Right lobe of liver (tissue), 4 donors: ENCODE results near the gene NRL.

ENCODE experiments used
- CTCF ChIP-seq, 4 donors: fragments of 200-600 bp in 3 of 4; fragments of 450-650 bp in 1 of 4; IDR thresholded peaks; one replicate each; pipeline versions ENCODE4 v1.5.1 to v1.8.0; 2016 to 2022; ENCODE audit warnings: antibody characterized with exemption in 4 of 4, mild to moderate bottlenecking in 2 of 4
- POLR2A ChIP-seq: fragments of 450-650 bp; IDR thresholded peaks from one replicate; pipeline ENCODE4 v1.6.1; 2017; ENCODE audit warnings: antibody characterized with exemption, mild to moderate bottlenecking
- donor health status: DM: no; HTN: no; CAD: no.
- donor health status: DM: no; HTN: no; CAD: no.
- donor health status: DM: no; HTN: yes; CAD: no.

- TF ChIP-seq POLR2A, result no peak
- TF ChIP-seq CTCF (IDR thresholded peaks at IDR 0.05), result no peak
These were observed 21.4 kb downstream of the NRL start for GRCh38 chr14:24093207-24093900.
